ENCODE data around the gene UBR4. TPM values are rescaled to one million over a fixed set of nuclear protein-coding genes. Genes with fewer than 3 reads are reported as not detected.

The UBR4 gene
- total and polyA plus RNA-seq, 7 experiments from 2014 or later: 18.9 to 174 (median 151) TPM

DNA sequence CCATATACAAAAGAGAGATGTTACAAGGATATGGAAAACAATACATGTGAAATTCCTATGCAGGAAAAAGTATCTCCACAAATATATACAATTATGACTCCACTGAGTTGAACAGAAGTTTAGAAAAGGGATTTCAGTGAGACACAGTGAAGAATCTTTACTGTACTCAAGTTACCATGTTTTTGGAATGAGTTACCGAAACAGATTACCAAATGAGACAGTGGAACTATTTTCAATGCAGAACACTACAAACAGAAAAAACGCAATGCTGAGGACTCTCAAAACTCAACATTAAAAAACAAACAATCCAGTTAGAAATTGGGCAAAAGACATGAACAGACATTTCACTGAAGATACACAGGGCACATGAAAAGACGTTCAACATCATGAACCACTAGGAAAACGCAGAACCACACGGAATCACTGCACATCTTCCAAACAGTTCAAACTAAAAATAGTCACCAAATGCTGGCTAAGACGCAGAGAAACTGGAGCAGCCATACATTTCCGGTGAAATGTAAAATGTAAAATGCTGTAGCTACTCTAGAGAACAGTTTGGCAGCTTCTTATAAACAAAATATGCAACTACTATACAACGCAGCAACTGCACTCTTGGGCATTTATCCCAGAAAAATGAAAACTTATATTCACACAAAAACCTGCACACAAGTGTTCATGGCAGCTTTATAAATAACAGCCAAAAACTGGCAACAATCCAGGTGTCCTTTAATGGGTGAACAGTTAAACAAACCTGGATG, 118.7 kb downstream of the UBR4 start:
- Histone ChIP-seq H3K27ac (ENCODE audit: low read depth, low read length) (no peak overlapping the region), H3K4me3 (ENCODE audit: low read length) (no peak overlapping the region), H3K4me1 (ENCODE audit: control insufficient read depth in 2 of 2, insufficient read depth in 2 of 2, low read length in 2 of 2) (no peaks in the 10 kb centered on the region), H3K27me3 (ENCODE audit: control insufficient read depth in 2 of 2, insufficient read depth in 2 of 2, low read length in 2 of 2) (no peaks in the 10 kb centered on the region), H3K9me3 (ENCODE audit: control insufficient read depth in 2 of 3, low read length in 3 of 3) (no peaks in the 10 kb centered on the region), H3K36me3 (ENCODE audit: control insufficient read depth in 2 of 3, insufficient read depth in 3 of 3, low read length in 3 of 3) (peaks cover 50 to 97% (median 69%) of the 10 kb centered on the region in 3 experiments)
- Mint-ChIP-seq H3K27ac (no peak overlapping the region), H3K36me3 (peaks cover 38 to 69% (median 44%) of the 10 kb centered on the region in 5 donors), H3K9me3 (peaks cover 0 to 2% (median 0%) of the 10 kb centered on the region in 11 donors), H3K4me3 (no peak overlapping the region), H3K4me1 (peaks cover 0 to 32% (median 4%) of the 10 kb centered on the region in 7 donors), H3K27me3 (no peaks in the 10 kb centered on the region)
- no peak for ATAC-seq
- intact Hi-C loops (cut with micrococcal nuclease): no loop called here
- no peak for DNase-seq
- ChIA-PET POLR2A (interaction anchor here (0.7 kb wide), 1 partner anchor 82 kb away, joined by 4 read pairs; no protein-coding TSS in a partner anchor), CTCF (interaction anchor here (1.5 kb wide), 1 partner anchor 178 kb away, joined by 4 read pairs; no protein-coding TSS in a partner anchor)

DNA sequence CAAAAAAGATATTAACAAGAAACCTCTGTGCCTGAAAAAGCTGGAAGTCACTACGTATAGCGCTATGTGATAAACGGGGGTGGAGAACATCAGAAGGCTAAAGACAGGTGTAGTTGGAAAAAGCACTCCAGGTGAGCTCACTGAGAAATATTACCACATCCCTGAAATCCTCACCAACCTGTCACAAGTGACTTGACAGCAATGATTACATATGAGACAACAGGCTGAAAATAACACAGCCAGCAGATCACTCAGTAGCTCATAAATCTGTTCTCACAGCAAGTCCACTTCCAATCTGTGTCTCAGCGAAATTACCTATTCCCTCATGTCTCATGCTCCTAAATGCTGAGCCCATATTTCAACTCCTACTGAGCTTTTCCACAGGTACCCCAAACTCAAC, 120.5 kb downstream of the UBR4 start:
- no peak overlapping the region for H3K4me3 ChIP-seq (ENCODE audit: low read length)
- ATAC-seq: no peak
- ChIA-PET CTCF (no interaction called here), POLR2A (no interaction called here)
- no peaks in the 10 kb centered on the region for H3K4me1 ChIP-seq (ENCODE audit: control insufficient read depth in 2 of 2, insufficient read depth in 2 of 2, low read length in 2 of 2)
- no peak for DNase-seq
- Mint-ChIP-seq H3K27me3 (no peaks in the 10 kb centered on the region), H3K9me3 (peaks cover 0 to 2% (median 0%) of the 10 kb centered on the region in 11 donors), H3K4me1 (peaks cover 0 to 32% (median 4%) of the 10 kb centered on the region in 7 donors), H3K4me3 (no peak overlapping the region), H3K27ac (peak overlapping the region in 1 of 9 donors; percentile 14), H3K36me3 (peaks cover 32 to 62% (median 42%) of the 10 kb centered on the region in 5 donors)
- peaks cover 49 to 95% (median 51%) of the 10 kb centered on the region in 3 experiments for H3K36me3 ChIP-seq (ENCODE audit: control insufficient read depth in 2 of 3, insufficient read depth in 3 of 3, low read length in 3 of 3)
- H3K9me3 ChIP-seq (ENCODE audit: control insufficient read depth in 2 of 3, low read length in 3 of 3): no peaks in the 10 kb centered on the region
- no peaks in the 10 kb centered on the region for H3K27me3 ChIP-seq (ENCODE audit: control insufficient read depth in 2 of 2, insufficient read depth in 2 of 2, low read length in 2 of 2)
- no peak overlapping the region for H3K27ac ChIP-seq (ENCODE audit: low read depth, low read length)
- intact Hi-C loops (cut with micrococcal nuclease): no loop called here

DNA sequence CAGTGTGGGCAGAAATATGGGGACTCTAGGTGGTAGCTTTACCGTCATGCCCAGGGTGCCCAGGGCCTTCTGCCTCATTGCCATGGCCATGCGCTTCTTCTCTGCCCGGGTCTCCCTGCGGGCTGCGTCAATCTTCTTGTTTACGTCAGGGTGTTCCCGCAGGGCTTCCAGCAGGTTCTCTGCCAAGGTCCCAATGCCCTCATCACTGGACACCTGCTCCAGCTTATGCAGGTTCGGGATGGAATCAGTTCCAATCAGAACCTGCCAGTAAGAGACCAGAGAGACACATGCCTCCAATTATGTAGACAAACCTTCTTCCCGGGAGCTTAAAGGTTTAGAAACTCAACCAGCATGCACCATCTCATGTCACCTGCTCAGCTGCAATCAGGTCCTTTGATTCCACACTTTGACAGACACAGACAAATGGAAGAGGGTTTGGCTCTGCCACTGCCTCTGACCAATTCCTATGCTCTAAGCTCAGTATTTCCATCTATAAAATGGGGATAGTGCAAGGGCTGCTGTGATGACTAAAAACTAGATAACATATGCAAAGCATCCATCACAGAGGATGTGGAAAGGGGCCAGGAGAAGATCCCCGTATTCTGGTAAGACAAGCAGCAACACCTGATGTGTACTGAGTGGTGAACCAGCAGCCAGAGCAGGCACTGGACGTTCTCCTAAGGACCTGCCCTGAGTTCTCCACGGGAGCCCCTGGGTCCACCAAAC, 121.2 kb downstream of the UBR4 start:
- H3K9me3 ChIP-seq (ENCODE audit: control insufficient read depth in 2 of 3, low read length in 3 of 3): no peaks in the 10 kb centered on the region
- POLR2A ChIA-PET: no interaction called here
- H3K27me3 ChIP-seq (ENCODE audit: control insufficient read depth in 2 of 2, insufficient read depth in 2 of 2, low read length in 2 of 2): no peaks in the 10 kb centered on the region
- H3K27ac Mint-ChIP-seq: peak overlapping the region in 2 of 9 donors; percentile 31 to 72
- CTCF ChIA-PET: interaction anchor here (2.2 kb wide), 1 partner anchor 181 kb away, joined by 10 read pairs; no protein-coding TSS in a partner anchor
- intact Hi-C loops (cut with micrococcal nuclease): no loop called here
- H3K4me1 Mint-ChIP-seq: peaks cover 0 to 33% (median 4%) of the 10 kb centered on the region in 7 donors
- no peak overlapping the region for H3K27ac ChIP-seq (ENCODE audit: low read depth, low read length)
- peaks cover 37 to 62% (median 47%) of the 10 kb centered on the region in 5 donors for H3K36me3 Mint-ChIP-seq
- H3K4me1 ChIP-seq (ENCODE audit: control insufficient read depth in 2 of 2, insufficient read depth in 2 of 2, low read length in 2 of 2): no peaks in the 10 kb centered on the region
- DNase-seq (no peak), ATAC-seq (no peak)
- H3K4me3 ChIP-seq (ENCODE audit: low read length): no peak overlapping the region
- no peaks in the 10 kb centered on the region for H3K27me3 Mint-ChIP-seq
- H3K9me3 Mint-ChIP-seq: peaks cover 0 to 2% (median 0%) of the 10 kb centered on the region in 11 donors
- H3K4me3 Mint-ChIP-seq: no peak overlapping the region
- peaks cover 49 to 95% (median 51%) of the 10 kb centered on the region in 3 experiments for H3K36me3 ChIP-seq (ENCODE audit: control insufficient read depth in 2 of 3, insufficient read depth in 3 of 3, low read length in 3 of 3)

DNA sequence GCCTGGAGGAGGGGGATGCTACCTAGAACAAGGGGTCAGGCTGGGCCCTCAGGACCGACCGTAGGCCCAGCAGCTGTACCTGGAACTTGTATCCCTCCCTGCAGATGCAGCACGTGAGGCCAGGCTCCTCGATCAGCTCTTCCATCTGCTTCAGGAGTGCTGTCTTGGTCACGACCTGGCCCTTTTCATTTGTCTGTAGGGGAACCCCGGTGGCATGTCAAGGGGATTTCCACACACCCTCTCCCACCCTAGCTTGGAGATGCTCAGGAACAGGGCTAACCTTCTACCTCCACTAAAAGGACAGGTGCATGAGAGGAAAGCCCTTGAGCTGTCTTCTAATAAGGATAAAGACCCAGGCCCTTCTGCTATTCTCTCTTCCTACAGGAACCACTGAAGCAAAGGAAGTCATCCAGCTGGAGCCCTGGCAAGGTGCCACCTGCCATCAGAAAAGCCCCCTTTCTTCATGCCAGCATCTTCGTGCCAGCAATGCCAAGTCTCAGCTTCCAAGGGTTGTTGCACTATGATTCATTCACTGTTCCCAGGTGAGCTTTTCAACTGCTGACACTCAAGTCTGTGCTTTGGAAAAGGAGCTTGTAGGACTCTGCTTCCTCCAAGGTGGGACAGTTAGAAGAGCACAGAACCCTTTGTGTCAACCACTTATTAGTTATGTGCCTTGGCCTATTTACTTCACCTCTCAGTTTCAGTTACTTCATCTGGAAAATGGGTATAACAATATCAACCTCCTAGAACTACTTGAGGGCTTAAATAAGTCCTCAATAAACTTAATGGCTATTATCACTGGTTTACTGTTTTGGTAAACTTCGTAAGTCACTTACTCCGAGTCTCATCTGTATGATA, 122.1 kb downstream of the UBR4 start:
- no peaks in the 10 kb centered on the region for H3K4me1 ChIP-seq (ENCODE audit: control insufficient read depth in 2 of 2, insufficient read depth in 2 of 2, low read length in 2 of 2)
- H3K27me3 ChIP-seq (ENCODE audit: control insufficient read depth in 2 of 2, insufficient read depth in 2 of 2, low read length in 2 of 2): no peaks in the 10 kb centered on the region
- ChIA-PET CTCF (interaction anchor here (0.8 to 2.2 kb wide), 2 partner anchors 113 to 180 kb away, joined by 3 to 10 read pairs; no protein-coding TSS in a partner anchor), POLR2A (no interaction called here)
- Mint-ChIP-seq H3K9me3 (peaks cover 0 to 2% (median 0%) of the 10 kb centered on the region in 11 donors), H3K36me3 (peaks cover 35 to 61% (median 46%) of the 10 kb centered on the region in 5 donors), H3K27me3 (no peaks in the 10 kb centered on the region), H3K4me1 (peaks cover 0 to 41% (median 4%) of the 10 kb centered on the region in 7 donors), H3K27ac (peak overlapping the region in 5 of 9 donors; percentile 1 to 72 (median 36)), H3K4me3 (peak overlapping the region in 1 of 10 donors; percentile 8)
- peaks cover 42 to 95% (median 42%) of the 10 kb centered on the region in 3 experiments for H3K36me3 ChIP-seq (ENCODE audit: control insufficient read depth in 2 of 3, insufficient read depth in 3 of 3, low read length in 3 of 3)
- peak in 1 of 9 donors; percentile 33 for DNase-seq
- no peaks in the 10 kb centered on the region for H3K9me3 ChIP-seq (ENCODE audit: control insufficient read depth in 2 of 3, low read length in 3 of 3)
- intact Hi-C loops (cut with micrococcal nuclease): no loop called here
- no peak overlapping the region for H3K27ac ChIP-seq (ENCODE audit: low read depth, low read length)
- no peak for ATAC-seq
- H3K4me3 ChIP-seq (ENCODE audit: low read length): no peak overlapping the region

DNA sequence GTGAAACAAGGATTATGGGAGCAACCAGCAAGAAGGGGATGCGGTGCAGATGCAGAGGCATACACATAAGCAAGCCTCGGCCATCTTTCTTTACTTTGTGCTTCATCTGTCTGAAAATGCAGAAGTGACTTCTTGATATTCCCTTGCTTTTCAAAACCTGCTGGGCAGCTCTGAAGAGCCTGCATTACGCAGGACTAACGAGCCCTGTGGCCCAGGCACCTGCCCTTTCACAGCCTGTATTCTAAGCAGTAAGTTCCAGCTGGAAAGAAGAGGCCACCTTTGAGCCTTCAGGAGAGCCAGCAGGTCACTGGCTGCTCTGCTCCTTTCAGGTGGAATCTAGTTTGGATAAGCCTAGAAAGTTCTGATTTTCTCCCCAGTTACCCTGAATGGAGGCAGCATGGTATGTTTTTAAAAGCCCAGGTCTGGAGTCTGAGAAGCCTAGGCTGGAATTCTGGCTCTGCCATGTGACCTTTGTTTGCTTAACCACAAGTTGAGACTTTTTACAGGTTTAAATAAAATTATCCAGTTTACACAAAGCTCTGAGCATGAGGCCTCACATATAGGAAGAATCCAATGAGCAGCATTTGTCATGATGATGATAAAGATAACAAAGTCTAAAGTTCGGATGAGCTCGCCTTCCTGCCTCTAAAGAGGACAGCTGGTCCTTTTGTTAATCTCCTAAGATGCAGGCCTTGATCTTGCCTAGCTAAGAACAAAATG, 122.9 kb downstream of the UBR4 start:
- H3K9me3 Mint-ChIP-seq: peaks cover 0 to 2% (median 0%) of the 10 kb centered on the region in 11 donors
- DNase-seq: no peak
- no peak overlapping the region for H3K4me3 ChIP-seq (ENCODE audit: low read length)
- H3K4me1 Mint-ChIP-seq: peaks cover 0 to 41% (median 4%) of the 10 kb centered on the region in 7 donors
- no peak for ATAC-seq
- H3K27me3 ChIP-seq (ENCODE audit: control insufficient read depth in 2 of 2, insufficient read depth in 2 of 2, low read length in 2 of 2): no peaks in the 10 kb centered on the region
- H3K27ac ChIP-seq (ENCODE audit: low read depth, low read length): no peak overlapping the region
- peak overlapping the region in 2 of 9 donors; percentile 1 to 68 for H3K27ac Mint-ChIP-seq
- POLR2A ChIA-PET: no interaction called here
- peaks cover 34 to 95% (median 36%) of the 10 kb centered on the region in 3 experiments for H3K36me3 ChIP-seq (ENCODE audit: control insufficient read depth in 2 of 3, insufficient read depth in 3 of 3, low read length in 3 of 3)
- no peaks in the 10 kb centered on the region for H3K27me3 Mint-ChIP-seq
- H3K36me3 Mint-ChIP-seq: peaks cover 31 to 58% (median 45%) of the 10 kb centered on the region in 5 donors
- intact Hi-C loops (cut with micrococcal nuclease): no loop called here
- no peak overlapping the region for H3K4me3 Mint-ChIP-seq
- no peaks in the 10 kb centered on the region for H3K9me3 ChIP-seq (ENCODE audit: control insufficient read depth in 2 of 3, low read length in 3 of 3)
- no peaks in the 10 kb centered on the region for H3K4me1 ChIP-seq (ENCODE audit: control insufficient read depth in 2 of 2, insufficient read depth in 2 of 2, low read length in 2 of 2)
- CTCF ChIA-PET: interaction anchor here (2.2 kb wide), 1 partner anchor 179 kb away, joined by 10 read pairs; no protein-coding TSS in a partner anchor

Measured in naive thymus-derived CD4-positive, alpha-beta T cell (primary cell).